Hepatocyte (in vitro differentiated cells): ENCODE data around the gene PYCR2. TPM values are rescaled to one million over a fixed set of nuclear protein-coding genes. Genes with fewer than 3 reads are reported as not detected.

Experiments
- DNase-seq: peaks from one replicate; pipeline ENCODE4 v3.0.0-alpha.2; 2016; ENCODE audit warnings: low spot score
- H2AFZ ChIP-seq: fragments of 200-600 bp; sonication (generic); 2 replicates; pipeline ENCODE4 v1.6.0; 2016; ENCODE audit warnings: antibody characterized with exemption, mild to moderate bottlenecking
- H3K27ac ChIP-seq: fragments of 200-600 bp; sonication (generic); 2 replicates; pipeline ENCODE4 v1.5.1; 2016; ENCODE audit warnings: mild to moderate bottlenecking
- H3K27me3 ChIP-seq: fragments of 200-600 bp; sonication (generic); 2 replicates; pipeline ENCODE4 v1.6.1; 2016
- H3K36me3 ChIP-seq: fragments of 200-600 bp; sonication (generic); replicated peaks from 2 replicates; pipeline ENCODE4 v1.5.1; 2016; ENCODE audit warnings: low read depth; ENCODE audit not compliant: insufficient read depth
- H3K4me1 ChIP-seq: fragments of 200-600 bp; sonication (generic); 2 replicates; pipeline ENCODE4 v1.5.1; 2016; ENCODE audit warnings: mild to moderate bottlenecking, moderate library complexity; ENCODE audit not compliant: insufficient read depth
- H3K4me2 ChIP-seq: fragments of 200-600 bp; sonication (generic); 2 replicates; pipeline ENCODE4 v1.6.0; 2016
- H3K4me3 ChIP-seq: fragments of 200-600 bp; sonication (generic); 2 replicates; pipeline ENCODE4 v1.5.1; 2016; ENCODE audit warnings: mild to moderate bottlenecking
- H3K79me2 ChIP-seq: fragments of 200-600 bp; sonication (generic); 2 replicates; pipeline ENCODE4 v1.6.0; 2017; ENCODE audit warnings: mild to moderate bottlenecking
- H3K9me2 ChIP-seq: fragments of 200-600 bp; sonication (generic); replicated peaks from 2 replicates; pipeline ENCODE4 v1.6.0; 2017; ENCODE audit warnings: mild to moderate bottlenecking; ENCODE audit not compliant: insufficient read depth
- H3K9me3 ChIP-seq: fragments of 200-600 bp; sonication (generic); 2 replicates; pipeline ENCODE4 v1.5.1; 2016; ENCODE audit warnings: low read depth, mild to moderate bottlenecking
- H4K20me1 ChIP-seq: fragments of 200-600 bp; sonication (generic); 2 replicates; pipeline ENCODE4 v1.6.0; 2016; ENCODE audit warnings: mild to moderate bottlenecking; ENCODE audit not compliant: insufficient read depth, poor library complexity, severe bottlenecking
- EZH2 ChIP-seq: fragments of 200-600 bp; sonication (generic); IDR thresholded peaks from 2 replicates; pipeline ENCODE4 v1.6.1; 2016; ENCODE audit warnings: antibody characterized with exemption, mild to moderate bottlenecking, borderline replicate concordance
- EZH2phosphoT487 ChIP-seq: fragments of 200-600 bp; sonication (generic); IDR thresholded peaks from one replicate; pipeline ENCODE4 v1.6.1; 2018; ENCODE audit warnings: antibody characterized with exemption, mild to moderate bottlenecking, low read depth, moderate library complexity; ENCODE audit not compliant: unreplicated experiment, severe bottlenecking
- WGBS: methylation state at CpG from one replicate; pipeline ENCODE4 v1.1.6; 2016; ENCODE audit warnings: low lambda C conversion rate; ENCODE audit errors: missing lambda C conversion rate; 5-methylcytosine and 5-hydroxymethylcytosine counted together
- polyA plus RNA-seq: library from polyadenylated mRNA; unstranded; fragments of >200 nt; fragmentation: Nextera tagmentation; extraction: Ambion mirVana; gene quantifications from 2 replicates; pipeline ENCODE4 v1.2.1, GENCODE V29; 2016
- total RNA-seq: library from RNA; depleted of rRNA; stranded (reverse); fragments of >200 nt; gene quantifications from 2 replicates; pipeline ENCODE4 v1.2.3, GENCODE V29; 2014
- TF ChIP-seq, protein P1 (sequence below): fragments of 200-600 bp; sonication (generic); IDR thresholded peaks from 2 replicates; pipeline ENCODE4 v1.5.1; 2016; ENCODE audit warnings: antibody characterized with exemption, mild to moderate bottlenecking; ENCODE audit not compliant: poor library complexity

PYCR2 gene
- total and polyA plus RNA-seq, 2 experiments from 2014 or later: 33.5 to 49.2 TPM

DNA sequence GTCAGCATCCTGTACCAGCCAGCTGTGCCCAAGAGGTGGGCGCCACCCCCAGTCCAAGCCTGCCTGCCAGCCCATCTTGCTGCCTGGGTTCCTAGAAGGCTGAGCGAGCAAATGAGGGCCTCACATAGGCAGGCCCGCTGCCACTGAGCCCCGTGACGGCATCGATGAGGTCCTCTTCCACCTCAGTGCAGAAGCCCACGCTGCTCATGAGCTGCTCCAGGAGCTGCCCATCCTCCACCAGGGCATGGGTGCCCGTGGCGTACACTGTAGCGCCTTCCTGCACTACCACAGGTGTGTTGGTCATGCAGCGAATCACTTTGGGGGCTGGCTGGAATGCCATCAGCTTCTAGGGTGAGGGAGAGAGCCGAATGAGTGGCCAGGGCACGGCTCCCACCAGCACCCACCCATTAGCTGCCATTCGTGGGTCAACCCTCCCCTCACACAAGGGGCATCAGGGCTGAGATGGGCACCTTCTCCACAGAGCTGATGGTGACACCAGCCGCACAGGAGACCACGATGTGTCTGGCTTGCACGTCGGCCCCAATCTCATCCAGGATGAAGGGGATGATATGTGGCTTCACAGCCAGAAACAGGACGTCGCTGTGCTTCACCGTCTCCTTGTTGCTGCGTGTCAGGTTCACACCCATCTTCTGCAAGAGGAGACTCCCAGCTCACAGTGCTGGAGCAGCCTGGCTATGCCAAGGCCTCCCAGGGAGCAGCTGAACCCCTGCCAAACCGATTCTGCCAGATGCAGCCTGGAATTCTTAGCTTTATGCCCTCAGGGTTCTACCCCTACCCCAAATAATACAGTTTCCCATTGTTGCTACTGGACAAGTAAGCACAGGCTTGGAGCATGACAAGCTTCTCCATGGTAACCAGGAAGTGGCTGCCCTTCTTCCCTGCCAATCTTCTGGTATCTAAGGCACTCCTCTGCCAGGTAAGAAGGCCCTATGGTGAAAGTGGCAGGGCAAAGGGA is 2.0 kb downstream of the PYCR2 start:
- Histone ChIP-seq H3K9me2 (no peaks in the 10 kb centered on the region), H3K9me3 (no peaks in the 10 kb centered on the region), H3K27ac (no peak overlapping the region), H4K20me1 (no peaks in the 10 kb centered on the region), H2AFZ (no peak overlapping the region), H3K27me3 (no peaks in the 10 kb centered on the region), H3K4me2 (no peak overlapping the region), H3K36me3 (no peaks in the 10 kb centered on the region), H3K4me3 (no peak overlapping the region), H3K4me1 (peaks cover 14% of the 10 kb centered on the region), H3K79me2 (peaks cover 19% of the 10 kb centered on the region)
- 97% methylated on average over 23 of the region's 23 CpGs for WGBS
- TF ChIP-seq, protein P1, sequence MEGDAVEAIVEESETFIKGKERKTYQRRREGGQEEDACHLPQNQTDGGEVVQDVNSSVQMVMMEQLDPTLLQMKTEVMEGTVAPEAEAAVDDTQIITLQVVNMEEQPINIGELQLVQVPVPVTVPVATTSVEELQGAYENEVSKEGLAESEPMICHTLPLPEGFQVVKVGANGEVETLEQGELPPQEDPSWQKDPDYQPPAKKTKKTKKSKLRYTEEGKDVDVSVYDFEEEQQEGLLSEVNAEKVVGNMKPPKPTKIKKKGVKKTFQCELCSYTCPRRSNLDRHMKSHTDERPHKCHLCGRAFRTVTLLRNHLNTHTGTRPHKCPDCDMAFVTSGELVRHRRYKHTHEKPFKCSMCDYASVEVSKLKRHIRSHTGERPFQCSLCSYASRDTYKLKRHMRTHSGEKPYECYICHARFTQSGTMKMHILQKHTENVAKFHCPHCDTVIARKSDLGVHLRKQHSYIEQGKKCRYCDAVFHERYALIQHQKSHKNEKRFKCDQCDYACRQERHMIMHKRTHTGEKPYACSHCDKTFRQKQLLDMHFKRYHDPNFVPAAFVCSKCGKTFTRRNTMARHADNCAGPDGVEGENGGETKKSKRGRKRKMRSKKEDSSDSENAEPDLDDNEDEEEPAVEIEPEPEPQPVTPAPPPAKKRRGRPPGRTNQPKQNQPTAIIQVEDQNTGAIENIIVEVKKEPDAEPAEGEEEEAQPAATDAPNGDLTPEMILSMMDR: no peak
- no peak for TF ChIP-seq EZH2
- TF ChIP-seq EZH2phosphoT487: no peak
- DNase-seq: no peak

DNA sequence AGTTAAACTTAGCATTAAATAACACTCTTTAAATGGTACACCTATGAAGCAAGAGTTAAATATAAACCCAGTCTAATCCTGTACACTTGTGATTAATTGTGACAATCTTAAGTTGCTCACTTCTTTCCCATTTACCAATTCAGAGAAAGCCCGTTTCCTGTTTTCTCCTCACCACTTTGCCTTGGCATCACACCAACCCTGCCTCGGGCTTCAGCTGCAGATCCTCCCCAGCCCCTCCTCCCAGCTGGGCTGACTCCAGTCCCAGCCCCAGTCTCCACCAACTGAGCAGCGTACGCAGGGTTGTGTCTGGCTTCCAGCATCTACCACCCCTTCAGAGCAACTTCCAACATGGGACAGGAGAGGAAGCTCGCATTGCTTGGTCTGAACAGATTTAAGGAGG is 4.1 kb downstream of the PYCR2 start:
- Histone ChIP-seq H3K36me3 (no peaks in the 10 kb centered on the region), H3K4me3 (no peak overlapping the region)
- 67% methylated on average over 5 of the region's 5 CpGs for WGBS

DNA sequence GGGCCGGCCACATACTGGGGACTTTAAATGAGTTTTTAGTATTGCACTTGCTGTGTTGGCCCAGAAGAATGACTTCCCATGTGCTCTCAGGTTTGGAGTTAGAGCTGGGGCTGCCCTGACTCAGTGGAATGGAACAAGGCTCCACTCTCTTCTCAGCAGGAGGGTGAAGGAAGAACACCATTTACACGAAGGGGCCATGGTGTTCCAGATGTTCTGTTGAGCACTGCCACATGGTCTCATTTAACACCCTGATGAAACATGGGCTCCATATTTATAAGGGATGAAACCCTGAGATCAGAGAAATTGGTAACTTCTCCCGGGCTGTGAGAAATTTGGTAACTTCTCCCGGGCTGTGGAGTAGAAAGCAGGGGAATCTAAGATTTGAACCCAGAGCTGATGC is 5.8 kb downstream of the PYCR2 start:
- no peaks in the 10 kb centered on the region for H3K36me3 ChIP-seq

More for the DNA sequence above, 4.1 kb downstream of the PYCR2 start:
- TF ChIP-seq, protein P1: no peak
- TF ChIP-seq EZH2phosphoT487 (no peak), EZH2 (no peak)
- Histone ChIP-seq H3K9me2 (no peaks in the 10 kb centered on the region), H3K79me2 (peaks cover 19% of the 10 kb centered on the region), H3K9me3 (no peaks in the 10 kb centered on the region), H2AFZ (no peak overlapping the region), H3K27ac (no peak overlapping the region), H4K20me1 (no peaks in the 10 kb centered on the region), H3K27me3 (no peaks in the 10 kb centered on the region), H3K4me2 (no peak overlapping the region), H3K4me1 (peaks cover 19% of the 10 kb centered on the region)
- peak; percentile 49 for DNase-seq

More for the DNA sequence above, 5.8 kb downstream of the PYCR2 start:
- Histone ChIP-seq H3K27me3 (no peaks in the 10 kb centered on the region), H3K4me2 (no peak overlapping the region), H3K79me2 (peaks cover 17% of the 10 kb centered on the region), H3K9me3 (no peaks in the 10 kb centered on the region), H3K9me2 (no peaks in the 10 kb centered on the region), H2AFZ (no peak overlapping the region), H3K27ac (no peak overlapping the region), H3K4me1 (peaks cover 17% of the 10 kb centered on the region), H3K4me3 (no peak overlapping the region), H4K20me1 (no peaks in the 10 kb centered on the region)
- TF ChIP-seq EZH2: no peak
- no peak for TF ChIP-seq EZH2phosphoT487
- TF ChIP-seq, protein P1: no peak
- 91% methylated on average over 4 of the region's 4 CpGs for WGBS
- no peak for DNase-seq
